Measurements from ENCODE around the gene AIFM3.

- TF ChIP-seq EZH2 (IDR thresholded peaks at IDR 0.05; ENCODE audit: borderline replicate concordance, insufficient read depth, low read depth, low read length, poor library complexity, severe bottlenecking): no peak
- no peak for TF ChIP-seq CTCF (IDR thresholded peaks at IDR 0.05)
Measured at GRCh38 chr22:20952544-20953341, 14.3 kb upstream of the AIFM3 start.
